GM18508 (cell line): ENCODE measurements around the gene KIAA1755.

Source experiments
- ATAC-seq: cut with Tn5 transposase; IDR thresholded peaks from one replicate; pipeline ENCODE4 v1.9.1; 2021; ENCODE audit warnings: moderate number of reproducible peaks; ENCODE audit not compliant: insufficient read depth, unreplicated experiment

Gene KIAA1755

DNA sequence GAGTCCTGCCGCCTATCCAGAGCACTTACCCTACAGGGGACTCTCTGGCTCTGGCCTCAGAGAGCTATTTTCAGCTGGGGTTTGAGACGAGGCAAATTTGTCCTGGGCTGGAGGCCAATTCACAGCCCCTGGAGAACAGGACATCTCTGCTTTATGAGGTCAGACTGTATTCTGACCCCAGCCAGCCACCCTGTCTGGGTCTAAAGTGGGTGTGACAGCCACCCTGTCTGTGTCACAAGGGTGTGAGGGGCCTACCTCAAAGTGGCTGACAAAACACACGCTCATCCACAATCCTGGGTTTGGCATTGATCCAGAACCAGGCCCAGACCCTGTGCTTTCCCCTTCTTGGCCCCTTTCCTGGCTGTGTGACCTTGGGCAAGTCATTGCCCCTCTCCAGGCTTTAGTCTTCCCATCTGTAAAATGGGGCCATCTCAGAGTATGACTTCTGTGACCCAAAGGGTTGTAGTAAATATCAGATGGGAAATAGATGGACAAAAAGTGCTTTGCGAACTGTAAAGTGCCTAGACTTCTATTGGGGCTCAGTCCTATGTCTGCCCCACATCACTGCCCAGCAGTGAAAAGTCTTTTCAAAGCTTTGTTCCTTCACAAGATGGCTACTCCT is 51.4 kb downstream of the KIAA1755 start:
- ATAC-seq: no peak

DNA sequence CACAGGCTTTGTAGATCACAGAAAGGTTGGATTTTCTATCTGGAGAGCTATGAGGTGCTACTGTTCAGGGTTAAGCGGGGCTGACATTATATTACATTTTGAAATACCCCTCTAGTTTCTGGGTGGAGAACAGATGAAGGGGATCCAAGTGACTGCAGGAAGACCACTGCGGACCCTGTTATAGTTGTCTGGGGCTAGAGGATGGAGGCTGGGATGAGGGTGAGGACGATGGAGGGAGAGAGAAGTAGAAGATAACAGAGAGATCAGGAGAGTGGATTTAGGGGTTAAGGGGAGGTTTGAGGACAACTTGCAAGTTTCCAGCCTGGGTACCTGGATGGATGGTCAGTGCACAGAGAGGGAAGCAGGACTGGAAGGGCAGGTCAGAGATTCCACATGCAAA is 52.0 kb downstream of the KIAA1755 start:
- no peak for ATAC-seq

DNA sequence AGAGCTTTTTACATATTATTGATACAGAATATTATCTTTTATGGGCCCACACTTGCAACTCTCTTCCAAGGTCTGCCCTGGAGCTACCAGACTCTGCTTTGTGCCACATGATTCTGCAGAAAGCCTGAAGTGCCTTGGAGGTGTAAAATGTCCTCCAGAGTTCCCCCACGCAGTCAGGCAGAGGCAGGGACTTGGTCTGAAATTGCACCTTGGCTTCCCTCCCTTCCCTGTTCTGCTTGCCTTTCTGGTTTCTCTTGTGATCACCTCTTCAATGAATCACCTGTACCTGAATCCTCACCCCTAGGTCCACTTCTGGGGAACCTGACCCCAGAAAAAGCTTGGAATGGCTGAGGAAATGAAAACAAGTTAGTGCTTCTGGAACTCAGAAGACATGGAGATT is 52.4 kb downstream of the KIAA1755 start:
- ATAC-seq: no peak

DNA sequence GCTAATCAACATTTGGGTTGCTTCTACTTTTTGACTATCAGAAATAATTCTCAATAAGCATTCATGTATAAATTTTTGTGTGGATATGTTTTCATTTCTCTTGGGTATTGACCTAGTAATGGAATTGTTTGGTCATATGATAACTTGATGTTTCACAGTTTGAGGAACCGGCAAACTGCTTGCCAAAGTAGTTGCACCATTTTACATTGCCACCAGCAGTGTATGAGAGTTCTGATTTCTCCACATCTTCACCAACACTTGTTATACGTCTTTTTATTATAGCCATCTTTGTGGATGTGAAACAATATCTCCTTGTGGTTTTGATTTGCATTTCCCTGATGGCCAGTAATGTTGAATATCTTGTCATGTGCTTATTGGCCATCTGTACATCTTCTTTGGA is 52.9 kb downstream of the KIAA1755 start:
- ATAC-seq: no peak

DNA sequence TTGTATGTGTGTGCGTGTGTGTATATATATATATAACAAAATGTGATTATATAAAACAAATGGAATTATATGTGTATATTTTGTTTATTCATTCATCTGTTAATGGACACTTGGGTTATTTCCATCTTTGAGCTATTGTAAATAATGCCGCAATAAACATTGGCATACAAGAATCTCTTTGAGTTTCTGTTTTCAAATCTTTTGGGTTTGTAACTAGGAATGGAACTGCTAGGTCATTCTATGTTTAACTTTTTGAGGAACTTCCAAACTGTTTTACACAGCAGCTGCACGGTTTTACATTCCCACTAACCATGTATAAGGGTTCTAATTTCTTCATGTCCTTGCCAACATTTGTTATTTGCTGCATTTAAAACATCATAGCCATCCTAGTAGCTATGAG is 55.5 kb downstream of the KIAA1755 start:
- ATAC-seq: no peak

DNA sequence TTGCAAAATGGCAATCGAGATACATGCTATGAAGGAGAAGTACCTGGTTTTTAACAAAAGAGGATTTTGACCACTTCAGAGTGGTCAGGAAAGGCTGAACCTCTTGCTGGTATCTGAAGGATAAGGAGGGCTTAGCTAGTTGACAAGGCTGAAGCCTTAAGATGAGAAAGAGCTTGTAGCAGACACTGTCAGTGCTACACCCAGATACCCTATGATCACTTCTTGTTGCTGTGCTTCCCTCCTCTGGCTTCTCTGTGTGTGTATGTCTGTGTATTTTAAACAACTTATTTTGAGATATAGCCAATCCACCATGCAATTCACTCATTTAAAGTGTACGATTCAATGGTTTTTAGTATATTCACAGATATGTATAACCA is 56.6 kb downstream of the KIAA1755 start:
- ATAC-seq: no peak

DNA sequence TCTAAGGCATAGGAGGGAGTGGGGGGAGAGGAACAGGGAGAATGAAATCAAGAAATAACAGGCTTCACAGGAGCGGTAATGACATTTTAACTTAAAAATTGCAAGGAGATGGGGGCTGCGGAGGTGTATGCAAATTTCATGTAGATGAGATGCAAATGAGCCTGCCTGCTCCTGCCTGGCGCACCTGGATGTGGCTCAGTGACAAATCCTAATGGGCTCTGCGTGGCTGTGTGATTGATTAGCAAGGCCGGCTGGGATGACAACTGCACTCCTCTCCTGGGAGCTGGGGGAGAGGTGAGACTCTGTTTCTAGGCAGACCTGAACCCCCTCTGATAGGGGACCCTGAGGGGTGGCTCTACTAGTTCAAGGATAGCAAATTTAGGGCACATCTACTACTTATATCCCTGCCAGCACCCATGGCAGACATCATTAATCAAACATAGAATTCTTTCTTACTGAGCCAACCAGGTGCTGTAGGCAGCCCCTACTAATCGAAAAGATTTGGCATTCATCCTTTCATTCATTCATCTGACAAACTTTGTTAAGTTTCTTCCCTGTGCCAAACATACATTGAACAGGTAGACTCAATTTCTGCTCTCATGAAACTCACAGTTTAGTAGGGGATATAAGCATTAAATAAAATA is 57.1 kb downstream of the KIAA1755 start:
- no peak for ATAC-seq

DNA sequence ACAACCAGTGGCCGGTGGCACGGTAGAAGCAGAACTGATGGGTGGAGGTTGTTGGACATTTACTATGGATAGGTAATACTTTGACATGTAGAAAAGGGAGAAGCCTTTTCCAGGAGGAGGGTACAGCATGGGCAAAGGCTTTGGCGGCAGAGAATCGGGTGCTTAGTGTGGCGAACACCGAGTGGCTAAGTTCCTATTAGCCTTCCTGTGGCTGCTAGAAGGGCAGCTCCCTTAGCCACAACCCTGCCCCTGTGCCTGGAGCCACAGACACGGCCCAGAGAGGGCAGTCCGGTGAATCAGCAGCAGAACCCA is 57.6 kb downstream of the KIAA1755 start:
- ATAC-seq: no peak

DNA sequence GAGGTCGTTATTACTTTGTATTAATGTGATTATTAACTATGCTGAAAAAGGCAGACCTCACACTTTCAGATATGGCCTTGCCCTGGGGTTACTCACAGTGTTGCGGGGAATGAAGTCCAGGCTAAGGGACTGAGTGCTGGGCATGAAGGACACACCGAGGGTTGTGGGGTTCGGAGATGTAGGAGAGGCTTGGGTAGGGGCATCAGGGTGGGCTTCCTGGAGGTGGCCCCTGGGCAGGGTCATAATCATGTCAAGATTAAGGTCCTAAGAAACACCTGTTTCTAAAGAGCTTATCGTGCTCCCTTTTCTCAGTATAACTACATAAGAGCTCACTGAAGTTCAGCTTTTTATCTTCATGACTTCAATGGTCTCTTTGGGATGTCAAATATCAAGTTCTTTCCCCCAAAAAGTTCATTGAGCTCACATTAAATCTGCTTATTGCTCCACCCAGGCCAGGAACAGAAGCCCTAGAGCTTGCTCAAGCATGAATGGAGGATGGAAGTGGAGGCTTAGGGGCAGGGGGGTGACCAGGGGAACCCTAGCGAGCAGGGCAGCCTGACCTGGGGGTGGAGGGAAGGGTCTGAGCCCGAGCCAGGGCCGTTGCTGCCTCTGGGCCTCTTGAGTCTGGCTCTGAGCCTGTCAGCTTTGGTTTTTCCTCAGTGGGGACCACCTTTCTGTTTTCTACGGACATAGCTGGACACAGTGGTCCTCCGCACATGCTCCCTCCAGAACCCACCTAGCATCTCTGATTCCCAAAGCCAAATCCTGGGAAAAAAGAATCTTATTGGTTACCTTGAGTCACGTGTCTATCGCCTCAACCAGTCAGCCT is 58.2 kb downstream of the KIAA1755 start:
- no peak for ATAC-seq

DNA sequence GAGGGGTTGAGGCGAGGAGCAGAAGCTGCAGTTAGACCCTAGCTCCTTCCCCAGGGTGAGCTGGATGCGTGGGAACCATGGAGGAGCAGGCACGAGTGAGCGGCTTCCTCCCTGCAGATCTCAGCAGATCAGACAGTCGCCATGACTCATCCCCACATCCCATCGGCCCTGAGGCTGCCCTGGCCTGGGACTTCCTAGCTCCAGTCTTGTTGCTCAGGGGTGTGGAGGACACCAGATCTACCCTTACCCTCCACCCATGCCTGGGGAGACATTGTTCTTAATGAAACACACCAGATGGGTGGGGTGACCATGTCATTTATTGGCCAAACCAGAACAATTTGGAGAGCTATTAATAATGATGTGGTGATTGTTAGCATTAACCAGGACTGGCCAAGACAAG is 59.2 kb downstream of the KIAA1755 start:
- no peak for ATAC-seq

DNA sequence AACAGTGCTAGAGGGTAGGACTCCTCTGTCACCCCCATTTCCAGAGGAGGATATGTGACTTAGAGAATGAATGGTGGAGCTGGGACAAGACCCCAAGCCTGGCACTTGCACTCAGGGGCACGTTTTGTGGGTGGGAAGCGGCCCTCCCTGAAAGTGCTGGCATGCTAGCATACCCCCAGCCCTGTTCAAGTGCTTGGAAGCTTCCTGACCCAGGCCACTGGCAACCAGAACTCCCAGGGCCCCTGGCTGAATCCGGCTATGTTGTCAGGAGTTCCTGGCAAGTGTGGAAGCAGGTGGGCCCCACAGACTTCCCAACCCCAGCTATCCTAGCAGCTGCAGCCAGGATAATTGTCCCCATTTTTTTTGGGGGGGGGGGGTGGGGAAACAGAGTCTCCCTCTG is 59.9 kb downstream of the KIAA1755 start:
- no peak for ATAC-seq

DNA sequence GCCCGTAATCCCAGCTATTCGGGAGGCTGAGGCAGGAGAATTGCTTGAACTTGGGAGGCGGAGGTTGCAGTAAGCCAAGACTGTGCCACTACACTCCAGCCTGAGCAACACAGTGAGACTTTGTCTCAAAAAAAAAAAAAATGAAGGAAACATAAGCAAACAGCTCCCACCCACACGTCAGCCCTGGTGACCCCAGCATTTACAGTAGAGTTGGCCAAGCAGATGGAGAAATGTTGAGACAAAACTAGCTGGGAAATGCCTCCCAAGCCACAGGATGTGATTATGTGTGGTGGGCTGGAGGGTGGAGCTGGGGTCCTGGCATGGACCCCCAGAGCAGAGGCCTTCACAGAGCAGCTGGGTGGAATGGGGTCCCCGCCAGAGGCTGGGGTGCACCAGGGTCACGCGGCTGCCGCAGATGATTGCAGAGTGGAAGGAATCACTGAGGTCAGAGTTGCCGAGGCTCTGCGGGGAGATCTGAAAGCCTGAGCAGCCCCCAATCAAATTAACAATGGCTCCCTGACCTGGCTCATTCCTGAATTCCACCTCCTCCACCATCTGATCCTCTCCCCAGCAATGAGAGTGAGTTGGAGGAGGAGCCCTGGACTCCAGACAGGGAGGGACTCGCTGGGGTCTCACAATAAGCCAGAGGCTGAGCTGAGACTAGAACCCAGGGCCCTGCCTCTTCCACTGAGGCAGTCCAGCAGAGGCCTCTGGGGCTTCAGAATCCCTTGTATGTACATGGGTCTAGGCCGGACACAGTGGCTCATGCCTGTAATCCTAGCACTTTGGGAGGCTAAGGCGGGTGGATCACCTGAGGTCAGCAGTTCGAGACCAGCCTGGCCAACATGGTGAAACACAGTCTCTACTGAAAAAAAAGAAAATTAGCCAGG is 60.8 kb downstream of the KIAA1755 start:
- no peak for ATAC-seq

DNA sequence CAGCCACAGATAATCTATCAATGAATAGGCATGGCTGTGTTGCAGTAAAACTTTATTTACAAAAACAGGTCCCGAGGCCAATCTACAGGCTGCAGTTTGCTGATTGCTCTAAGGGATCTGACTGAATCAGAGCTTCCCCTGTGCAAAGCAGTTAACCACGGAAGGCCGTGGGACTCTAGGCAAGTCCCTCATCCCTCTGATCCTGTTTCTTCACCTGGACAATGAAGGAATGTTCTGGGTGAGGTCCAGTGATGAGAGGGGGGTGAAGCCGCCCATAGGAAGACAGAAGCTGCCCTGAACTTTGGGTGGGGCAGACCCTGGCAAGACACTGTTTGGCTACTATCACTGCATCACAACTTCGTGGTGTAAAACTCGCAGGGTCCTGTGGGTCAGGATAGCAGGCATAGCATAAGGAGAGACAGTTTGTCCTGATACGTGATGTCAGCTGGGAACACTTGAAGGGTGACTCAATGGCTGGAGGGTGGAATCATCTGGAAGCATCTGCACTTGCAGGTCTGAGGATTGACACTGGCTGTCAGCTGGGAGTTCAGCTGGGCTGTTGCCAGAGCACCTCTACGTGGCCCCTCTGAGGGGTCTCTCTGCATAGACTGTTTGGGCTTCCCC is 62.2 kb downstream of the KIAA1755 start:
- no peak for ATAC-seq

DNA sequence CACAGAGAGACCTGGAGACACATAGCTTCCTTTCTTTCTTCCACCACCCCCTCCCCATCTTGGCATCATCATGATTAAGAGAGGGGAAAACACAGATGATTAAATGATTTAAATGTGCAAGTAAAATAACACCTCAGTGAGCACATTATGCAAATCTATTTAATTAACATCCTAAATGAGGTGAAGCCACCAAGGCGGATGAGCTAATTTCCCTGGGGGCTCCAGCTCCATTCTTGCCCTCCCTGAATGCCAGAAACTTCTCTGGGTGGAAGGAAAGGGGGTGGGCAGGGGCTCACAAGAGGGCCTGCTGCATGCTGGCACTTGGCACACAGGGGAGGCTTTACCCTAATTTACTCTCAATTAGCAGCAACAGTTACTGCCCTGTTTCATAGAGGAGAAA is 62.9 kb downstream of the KIAA1755 start:
- no peak for ATAC-seq

DNA sequence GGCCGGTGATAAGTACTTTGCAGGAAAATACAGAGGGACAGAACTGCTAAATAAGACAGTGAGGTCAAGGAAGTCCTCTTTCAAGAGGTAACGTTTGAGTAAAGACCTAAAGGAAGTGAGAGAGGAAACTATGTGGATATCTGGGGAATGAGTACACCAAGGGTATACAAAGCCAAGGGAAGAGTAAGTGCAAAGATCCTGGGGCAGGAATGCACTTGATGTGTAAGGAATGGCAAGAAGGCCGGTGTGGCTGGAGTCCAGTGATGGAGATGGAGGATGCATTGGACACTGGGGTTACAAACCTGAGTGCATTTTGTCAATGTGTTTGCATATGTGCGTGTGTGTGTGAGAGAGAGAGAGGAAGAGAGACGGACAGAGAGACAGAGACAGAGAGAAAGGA is 63.3 kb downstream of the KIAA1755 start:
- no peak for ATAC-seq

DNA sequence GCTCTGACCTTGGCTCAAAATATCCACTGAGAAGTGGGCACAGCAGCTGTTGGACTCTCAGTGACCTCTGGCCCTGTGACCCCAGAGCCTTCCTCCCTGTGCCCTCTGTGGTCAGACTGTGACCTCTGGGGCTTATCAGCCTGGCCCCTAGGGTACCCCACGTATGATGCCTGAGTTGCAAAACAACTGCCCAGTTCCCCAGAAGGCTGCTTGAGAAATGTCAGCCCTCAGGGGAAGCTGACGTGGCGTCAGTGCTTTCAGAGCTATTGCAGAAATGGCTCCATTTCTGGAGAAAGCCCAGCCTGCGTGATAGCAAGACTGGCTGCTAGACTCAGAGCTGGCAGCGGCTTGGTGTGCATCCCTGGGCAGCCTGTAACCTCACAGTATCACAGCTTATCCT is 63.9 kb downstream of the KIAA1755 start:
- ATAC-seq: no peak

DNA sequence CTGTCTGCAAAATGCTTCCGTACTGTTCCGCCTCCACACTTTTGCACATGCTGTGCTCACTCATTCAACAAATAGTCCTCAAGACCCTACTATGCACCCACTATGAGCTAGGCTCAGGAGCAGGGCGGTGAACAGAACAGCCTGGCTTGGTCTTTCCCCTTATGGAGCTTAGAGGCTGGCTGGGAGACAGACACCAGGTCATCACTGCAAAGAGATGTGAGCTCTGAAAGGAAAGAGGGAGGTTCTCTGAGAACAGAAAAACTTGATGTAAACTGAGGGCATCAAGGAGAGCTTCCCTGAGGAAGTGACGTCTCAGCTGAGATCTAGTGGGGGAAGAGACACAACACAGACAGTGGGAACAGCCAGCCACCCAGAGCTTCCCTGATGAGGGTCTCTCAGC is 64.5 kb downstream of the KIAA1755 start:
- no peak for ATAC-seq

DNA sequence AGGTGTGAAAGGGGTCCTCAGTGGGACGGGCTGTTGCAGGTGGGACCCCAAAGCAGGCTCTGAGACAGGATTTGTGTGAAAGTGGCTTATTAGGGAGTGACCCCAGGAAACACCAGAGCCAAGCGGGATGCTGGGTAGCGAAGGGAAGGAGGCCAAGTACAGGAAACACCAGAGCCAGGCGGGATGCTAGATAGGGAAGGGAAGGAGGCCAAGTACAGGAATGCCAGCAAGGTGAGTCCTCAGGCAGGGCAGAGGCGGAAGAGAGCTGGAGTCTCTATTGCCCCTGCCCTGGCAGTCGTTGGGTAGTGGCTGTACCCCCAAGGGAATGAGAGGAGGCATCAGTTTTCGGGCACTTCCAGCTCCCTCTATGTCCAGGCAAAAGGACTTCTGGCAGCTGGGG is 65.0 kb downstream of the KIAA1755 start:
- no peak for ATAC-seq

DNA sequence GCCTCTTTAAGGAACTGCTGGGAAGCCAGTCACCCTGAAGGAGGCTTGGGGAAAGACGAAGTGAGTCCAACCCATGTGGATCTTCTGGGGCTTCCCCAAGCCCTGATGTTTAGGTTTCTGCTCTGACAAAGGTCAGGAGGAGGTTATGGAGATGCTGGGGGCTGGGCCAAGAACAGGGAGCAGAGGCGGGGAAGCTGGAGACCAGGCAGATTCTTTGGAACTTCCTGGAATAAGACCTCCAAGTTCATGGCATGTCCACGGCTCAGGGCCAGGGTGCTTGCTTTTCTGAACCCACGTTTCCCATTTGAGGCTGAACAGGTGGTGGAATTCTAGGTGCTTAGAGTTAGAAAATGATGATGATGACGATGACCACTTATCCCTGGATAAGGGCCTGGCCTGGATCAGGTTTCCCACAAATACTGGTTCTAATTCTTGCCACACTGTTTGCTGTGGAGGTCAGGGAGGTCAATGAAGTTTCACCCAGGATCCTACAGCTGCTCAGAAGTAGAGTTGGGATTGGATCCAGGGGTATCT is 65.5 kb downstream of the KIAA1755 start:
- no peak for ATAC-seq

DNA sequence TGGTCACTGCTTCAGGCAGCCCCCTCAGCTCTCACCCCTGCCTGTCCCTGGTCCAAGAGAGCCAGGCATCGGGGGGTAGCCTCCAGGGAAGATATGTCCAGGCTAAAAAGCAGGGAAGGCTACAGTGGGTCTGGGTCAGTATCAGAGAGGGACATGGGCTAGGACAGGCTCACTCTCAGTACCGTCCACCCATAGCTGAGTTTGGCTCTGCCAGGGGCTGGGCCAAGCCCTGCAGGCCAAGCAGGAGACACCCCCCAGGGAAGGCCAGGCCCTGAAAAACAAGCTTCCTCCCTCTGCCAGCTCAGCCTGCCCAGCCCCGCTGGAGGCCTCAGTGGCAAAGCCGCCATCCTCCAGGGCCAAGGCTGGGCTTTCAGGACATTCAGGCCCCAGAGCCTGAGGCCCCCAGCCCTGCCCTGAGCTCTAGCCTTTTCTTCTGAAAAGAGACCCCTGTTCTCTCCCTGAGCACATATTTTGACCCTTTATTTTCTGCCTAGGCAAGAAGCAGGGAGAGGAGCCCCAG is 66.9 kb downstream of the KIAA1755 start:
- no peak for ATAC-seq
